Activated naive CD8-positive, alpha-beta T cell treated with anti-CD3 and anti-CD28 coated beads, Interleukin-2, amount 50 U/mL, for 16 hours (primary cell): Measurements from ENCODE around the gene TTLL8.

ENCODE experiments used
- DNase-seq: peaks from one replicate; pipeline ENCODE4 v3.0.0-alpha.2; 2020; ENCODE audit warnings: low read depth, low spot score

The TTLL8 gene

GRCh38 chr22:50083462-50084079 is 25.5 kb upstream of the TTLL8 start:
- DNase-seq = no peak

- DNase-seq = no peak
Measured at GRCh38 chr22:50082961-50083461, 24.9 kb upstream of the TTLL8 start.

- no peak for DNase-seq
Measured at GRCh38 chr22:50082197-50082715, 24.2 kb upstream of the TTLL8 start.

DNA sequence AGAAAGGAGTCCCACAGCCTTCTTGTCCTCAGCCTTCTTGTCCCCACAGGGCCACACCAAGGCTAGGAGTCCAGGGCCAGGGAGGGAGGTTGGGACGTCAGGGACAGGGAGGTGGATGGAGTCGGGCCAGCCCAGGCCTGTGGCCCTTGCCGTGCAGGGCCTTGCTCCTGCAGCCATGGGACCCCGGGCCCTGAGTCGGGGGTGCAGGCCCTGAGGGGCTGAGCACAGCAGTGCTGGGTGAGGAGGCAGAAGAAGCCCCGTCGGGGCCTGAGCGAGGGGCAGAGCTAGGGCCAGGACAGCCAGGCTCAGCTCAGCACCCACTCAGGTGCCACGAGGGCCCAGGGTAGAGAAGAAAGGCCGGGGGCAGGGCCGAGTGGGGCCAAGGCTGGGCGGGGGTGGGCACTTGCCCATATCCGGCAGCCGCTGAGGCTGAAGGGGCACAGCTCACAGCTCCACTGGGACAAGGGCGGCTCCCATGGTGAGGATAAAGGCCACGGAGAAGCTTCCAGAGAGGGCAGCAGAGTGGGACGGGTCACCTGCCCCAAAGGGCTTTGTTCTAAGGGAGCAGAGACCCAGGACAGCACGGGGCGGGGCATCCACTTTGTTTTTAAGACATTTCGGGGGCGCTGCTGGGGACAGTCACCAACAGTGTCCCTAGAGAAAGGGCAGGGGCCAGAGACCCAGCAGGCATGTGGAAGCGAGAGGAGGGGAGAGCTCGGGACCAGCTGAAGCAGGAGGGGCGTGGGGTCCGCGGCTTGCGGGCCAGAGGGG is 23.5 kb upstream of the TTLL8 start:
- DNase-seq = no peak

DNA sequence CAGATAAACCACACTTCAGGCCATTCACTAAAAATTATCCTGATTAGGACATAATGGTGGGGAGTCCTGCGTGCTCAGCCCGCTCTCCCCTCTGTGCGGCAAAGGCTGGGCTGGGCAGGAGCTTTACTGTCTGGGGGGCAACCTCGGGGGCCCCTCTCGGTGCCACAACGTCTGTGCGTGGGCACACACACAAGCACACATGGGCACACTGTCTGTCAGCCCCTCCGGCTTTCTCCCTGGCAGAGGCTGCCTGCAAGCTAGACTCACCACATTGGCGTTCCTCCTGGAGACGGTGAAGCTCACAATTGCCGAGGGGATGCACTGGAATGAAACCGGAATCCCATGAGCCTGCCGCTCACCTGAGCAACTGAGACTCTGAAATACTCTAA is 22.0 kb upstream of the TTLL8 start:
- DNase-seq = no peak

DNA sequence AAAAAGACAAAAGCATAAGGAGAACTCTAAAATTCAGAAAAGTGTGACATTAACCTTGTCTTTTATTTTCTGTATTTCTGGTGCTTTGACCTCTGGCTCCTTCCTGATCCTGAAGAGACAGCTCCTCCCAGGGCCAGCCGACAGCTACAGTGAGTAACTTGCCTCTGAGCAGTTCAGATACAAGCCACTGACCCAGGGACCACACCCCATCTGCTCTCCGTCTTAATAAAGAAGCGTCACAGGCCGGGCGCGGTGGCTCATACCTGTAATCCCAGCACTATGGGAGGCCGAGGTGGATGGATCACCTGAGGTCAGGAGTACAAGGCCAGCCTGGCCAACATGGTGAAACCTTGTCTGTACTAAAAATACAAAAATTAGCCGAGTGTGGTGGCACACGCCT is 20.7 kb upstream of the TTLL8 start:
- DNase-seq = no peak

GRCh38 chr22:50078246-50078645 is 20.1 kb upstream of the TTLL8 start:
- no peak for DNase-seq

- DNase-seq = no peak
Measured at GRCh38 chr22:50076646-50077535, 18.8 kb upstream of the TTLL8 start.

DNA sequence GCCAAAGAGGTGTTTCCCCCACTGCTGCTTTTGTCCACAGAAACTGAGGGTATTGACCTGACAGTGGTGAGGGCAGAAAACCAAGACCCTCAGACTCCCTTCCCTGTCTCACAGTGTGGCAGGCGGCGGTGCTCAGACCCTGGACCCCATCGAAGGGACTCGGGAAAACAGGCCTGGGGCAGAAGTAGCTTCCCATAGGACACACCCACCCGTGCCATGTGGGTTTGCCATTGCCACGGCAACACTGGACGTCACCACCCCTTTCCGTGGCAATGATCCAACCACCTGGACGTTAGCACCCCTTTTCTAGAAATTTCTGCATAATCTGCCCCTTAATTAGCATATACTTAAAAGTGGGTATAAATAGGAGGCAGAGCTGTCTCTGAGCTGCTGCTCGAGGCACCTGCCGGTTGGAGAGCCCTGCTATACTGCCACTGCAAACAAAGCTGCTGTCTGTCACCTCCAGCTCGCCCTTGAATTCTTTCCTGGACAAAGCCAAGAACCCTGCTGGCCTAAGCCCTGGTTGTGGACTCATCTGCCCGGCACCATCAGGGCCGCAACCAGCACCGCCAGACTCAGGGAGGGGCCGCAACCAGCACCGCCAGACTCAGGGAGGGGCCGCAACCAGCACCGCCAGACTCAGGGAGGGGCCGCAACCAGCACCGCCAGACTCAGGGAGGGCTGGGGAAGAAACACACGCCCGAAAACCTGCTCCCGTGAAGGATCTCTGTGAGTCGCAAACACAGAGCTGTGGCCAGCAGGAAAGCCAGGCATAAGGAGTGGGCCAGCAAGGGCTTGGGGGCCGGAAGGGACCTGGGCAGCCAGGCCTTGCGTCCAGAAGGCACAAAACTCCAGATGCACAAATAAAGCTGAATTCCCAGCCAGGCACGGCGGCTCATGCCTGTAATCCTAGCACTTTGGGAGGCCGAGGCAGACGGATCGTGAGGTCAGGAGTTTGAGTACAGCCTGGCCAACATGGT is 16.7 kb upstream of the TTLL8 start:
- no peak for DNase-seq

DNA sequence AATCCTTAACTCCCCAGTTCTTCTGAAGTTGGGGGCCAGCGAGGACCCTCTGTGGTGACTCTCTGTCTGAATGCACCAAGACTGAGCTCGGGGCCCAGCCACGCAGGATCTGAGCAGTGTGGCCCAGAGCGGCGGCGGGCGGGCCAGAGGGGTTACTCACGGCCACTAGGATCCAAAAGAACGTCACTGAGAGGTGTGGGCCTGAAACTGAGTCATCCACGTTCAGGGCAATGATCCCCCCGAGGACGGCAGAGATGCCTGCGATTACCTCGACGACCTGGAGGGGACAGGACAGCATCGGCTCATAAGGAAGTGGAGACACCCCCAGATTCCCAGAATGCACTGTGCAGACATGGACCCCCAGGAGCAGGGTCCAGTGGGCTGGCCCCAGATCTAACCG is 16.0 kb upstream of the TTLL8 start:
- DNase-seq = no peak

DNA sequence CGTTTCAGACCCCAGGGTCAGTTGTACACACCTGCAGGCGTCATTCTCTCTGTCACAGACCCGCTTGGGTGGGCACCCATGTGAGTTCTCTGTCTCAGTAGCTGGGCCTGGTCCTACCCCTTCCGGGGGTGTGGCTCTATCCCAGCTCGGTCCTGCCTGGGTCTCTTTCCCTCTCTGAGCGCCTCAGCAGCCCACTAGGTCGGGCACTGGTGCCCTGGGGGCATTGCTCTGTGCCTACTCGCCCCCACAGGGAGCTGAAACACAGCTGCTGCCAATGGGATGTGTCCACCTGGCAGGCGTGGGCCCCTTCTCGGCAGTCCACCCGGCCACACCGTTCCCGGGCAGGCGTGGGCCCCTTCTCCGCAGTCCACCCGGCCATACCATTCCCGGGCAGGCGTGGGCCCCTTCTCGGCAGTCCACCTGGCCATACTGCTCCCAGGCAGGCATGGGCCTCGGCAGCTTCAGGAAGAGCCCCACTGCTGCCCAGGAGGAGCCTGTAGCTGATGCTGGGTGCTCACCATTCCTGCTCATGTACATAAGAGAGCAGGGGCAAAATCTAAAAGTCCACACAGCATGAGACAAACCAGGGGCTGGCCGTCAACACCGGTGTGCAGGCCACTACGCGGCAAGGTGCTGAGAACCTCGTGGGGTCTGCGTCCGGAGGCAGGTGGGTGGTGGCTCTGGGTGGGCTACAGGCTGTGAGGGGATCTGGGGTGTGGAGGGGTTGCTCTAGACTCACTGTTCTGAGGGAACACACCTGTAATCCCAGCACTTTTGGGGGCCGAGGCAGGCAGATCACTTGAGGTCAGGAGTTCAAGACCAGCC is 14.8 kb upstream of the TTLL8 start:
- DNase-seq = no peak

GRCh38 chr22:50072167-50072555 is 14.1 kb upstream of the TTLL8 start:
- DNase-seq = no peak

- no peak for DNase-seq
Measured at GRCh38 chr22:50071432-50072166, 13.5 kb upstream of the TTLL8 start.

- DNase-seq = no peak
Measured at GRCh38 chr22:50070366-50070765, 12.3 kb upstream of the TTLL8 start.

DNA sequence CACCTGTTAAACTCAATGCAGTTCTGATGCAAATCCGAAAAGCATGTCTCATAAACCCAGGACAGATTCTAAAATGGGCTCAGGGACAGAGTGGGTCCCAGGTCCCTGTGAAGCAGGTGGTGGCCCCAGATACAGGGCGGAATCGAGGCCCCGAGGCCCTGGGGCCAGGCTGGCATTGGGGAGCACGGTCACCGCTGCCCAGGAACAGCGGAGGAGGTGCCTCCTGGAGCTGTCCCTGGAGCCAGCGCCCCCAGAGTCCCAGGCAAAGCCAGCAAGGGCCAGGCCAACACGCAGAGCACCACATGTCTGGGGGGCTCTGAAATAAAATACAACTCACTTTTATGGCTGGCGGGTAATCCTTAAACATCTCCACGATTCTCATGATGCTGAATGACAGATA is 10.0 kb upstream of the TTLL8 start:
- DNase-seq = no peak

GRCh38 chr22:50067244-50067643 is 9.1 kb upstream of the TTLL8 start:
- no peak for DNase-seq

DNA sequence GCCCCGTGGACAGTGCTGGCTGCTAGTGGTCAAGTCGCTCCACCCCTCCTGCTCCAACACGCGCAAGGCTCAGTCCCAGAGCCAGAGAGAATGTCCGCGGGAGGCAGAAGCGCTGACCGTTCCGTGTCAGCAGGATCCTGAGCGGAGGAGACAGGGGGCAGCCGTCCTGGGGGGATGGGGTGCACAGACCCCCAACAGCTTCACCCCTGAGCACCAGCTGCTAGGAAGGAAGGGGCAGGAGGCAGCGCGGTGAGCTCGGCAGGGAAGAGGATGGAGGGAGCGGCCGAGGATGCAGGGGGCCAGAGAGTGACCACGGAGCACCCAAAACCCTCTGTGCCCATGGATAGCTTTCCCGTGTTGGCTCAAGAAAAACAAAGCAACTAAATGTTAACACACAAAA is 6.4 kb upstream of the TTLL8 start:
- DNase-seq = no peak

DNA sequence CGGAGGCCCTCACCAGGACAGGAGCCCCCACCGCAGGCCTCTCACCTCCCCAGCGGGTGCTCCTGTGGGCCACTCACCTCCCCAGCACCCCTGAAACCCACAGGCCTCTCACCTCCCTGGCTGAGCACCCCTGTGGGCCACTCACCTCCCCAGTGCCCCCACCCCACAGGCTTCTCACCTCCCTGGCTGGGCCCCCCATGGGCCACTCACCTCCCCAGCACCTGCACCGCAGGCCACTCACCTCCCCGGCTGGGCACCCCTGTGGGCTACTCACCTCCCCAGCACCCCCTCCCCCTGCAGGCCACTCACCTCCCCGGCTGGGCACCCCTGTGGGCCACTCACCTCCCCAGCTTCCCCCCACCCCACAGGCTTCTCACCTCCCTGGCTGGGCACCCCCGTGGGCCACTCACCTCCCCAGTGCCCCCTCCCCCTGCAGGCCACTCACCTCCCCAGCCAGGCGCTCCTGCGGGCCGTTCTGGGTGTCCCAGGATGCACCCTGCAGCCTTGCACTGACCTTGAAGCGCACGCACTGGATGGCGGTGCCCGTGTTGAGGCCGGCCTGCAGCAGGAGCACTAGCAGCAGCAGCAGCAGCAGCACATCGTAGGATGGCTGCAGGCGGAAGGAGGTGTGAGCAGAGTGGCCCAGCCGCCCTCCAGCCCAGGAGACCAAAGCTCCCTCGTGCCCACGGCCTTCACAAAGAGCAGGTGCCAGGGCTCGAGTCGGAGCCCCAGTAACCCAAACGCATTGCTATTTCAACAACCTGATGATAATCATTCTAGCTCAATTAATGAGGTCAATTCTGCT is 5.7 kb upstream of the TTLL8 start:
- DNase-seq = no peak
